ENCODE data around the gene GIMAP8.
"Not testable (repeated sequence)": the region's sequence is repeated elsewhere in the genome, so short reads cannot be mapped to it uniquely, and the experiment has no call there.

Gene GIMAP8

DNA sequence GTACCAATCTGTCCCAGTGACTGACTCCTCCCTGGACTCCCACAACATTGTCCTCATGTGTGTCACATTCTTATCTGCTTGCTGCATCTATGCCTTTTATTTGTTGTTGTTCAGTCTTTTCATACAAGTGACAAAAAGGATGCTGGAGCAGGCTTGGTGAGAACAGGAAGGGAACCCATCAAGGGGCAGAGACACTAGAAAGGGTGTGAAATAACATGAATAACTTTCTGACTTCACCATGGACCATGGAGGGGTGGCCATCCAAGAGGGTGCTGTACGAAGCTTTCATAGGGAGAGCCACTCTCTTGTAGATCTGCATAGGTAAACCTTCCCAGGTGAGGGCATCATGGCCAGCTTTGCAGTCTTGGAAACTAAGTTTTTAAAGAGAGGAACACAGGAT, 14.5 kb downstream of the GIMAP8 start:
- DNase-seq (ENCODE audit: low spot score), result no peak

DNA sequence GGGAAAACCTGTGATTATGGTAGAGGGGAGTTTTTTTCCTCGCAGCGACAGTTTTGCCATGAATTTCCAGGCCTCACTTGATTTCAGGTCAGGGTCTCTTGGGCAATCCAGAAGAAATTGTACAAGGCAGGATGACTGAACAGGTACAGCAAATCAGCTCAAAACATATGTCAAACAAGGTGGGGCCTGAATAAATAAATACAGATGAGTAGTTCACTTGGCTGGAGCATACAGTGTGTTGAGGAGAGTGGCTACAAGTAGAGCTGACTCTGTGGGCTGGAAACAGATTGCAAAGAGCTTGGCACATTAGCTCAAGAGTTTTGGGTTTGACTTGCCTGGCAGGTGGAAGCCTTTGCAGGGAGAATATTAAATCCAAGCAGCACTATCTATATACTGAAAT, 15.0 kb downstream of the GIMAP8 start:
- no peak for DNase-seq (ENCODE audit: low spot score)

DNA sequence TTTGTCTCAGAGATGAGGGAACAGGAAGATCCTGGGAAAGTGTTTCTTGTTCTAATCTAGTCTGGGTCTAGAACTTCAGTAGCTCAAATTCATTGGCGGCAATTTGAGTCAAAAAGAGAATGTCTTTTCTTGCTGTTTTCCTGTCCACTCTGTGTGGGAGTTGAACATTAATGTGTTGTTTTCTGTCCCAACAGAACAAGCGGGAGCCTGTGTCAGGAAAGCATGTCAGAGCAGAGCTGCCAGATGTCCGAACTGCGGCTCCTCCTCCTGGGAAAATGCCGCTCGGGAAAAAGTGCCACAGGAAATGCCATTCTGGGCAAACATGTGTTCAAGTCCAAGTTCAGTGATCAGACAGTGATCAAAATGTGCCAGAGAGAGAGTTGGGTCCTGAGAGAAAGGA, 16.0 kb downstream of the GIMAP8 start:
- DNase-seq (ENCODE audit: low spot score), result no peak

DNA sequence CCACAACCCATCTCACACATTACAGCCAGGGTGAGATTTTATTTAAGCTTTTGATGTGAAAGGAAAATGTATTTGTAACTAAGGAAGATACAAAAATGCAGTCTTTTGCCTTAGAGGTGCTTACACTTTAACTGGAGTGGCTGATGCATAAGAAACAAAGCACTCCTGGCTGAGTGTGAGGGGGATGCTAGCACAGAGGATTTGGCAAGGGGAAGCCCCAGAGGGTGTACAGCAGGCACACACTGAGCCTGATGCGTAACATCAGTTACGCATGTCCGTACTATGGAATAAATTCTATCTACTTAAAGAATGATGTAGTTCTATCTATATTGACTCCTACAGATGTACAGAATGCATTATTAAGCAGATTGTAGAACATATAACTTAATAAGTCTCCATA, 17.8 kb downstream of the GIMAP8 start:
- DNase-seq (ENCODE audit: low spot score), result no peak

DNA sequence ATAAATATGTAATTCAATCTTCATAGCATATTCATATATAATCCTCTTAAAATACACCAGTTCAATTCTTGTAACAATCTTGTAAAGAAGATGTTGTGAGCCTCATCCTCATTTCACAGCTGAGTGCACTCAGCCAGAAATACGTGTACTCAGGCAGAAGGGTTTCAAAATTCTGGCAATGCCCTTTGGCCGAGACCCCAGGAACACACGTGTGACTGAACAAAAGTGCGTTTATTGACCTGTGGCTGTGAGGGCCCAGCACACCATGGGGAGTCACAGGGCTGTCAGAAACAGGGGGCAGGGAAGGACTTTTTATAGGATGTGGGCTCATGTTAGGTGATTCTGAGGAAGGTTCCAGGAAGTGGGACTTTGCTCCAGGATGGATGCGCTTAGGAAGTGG, 21.5 kb downstream of the GIMAP8 start:
- no peak for DNase-seq (ENCODE audit: low spot score)

DNA sequence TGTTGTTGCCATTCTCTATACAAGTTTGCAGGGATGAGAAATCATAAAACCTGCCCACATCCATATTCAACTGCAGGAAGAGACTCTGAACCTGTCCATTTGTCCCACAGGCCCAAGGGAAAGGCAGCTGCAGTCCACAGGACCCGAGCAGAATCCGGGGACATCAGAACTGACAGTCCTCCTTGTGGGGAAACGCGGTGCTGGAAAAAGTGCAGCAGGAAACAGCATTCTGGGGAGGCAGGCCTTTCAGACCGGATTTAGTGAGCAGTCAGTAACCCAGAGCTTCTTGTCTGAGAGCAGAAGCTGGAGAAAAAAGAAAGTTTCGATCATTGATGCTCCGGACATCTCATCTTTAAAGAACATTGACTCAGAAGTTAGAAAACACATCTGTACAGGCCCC, 23.5 kb downstream of the GIMAP8 start:
- DNase-seq (ENCODE audit: low spot score), result no peak

DNA sequence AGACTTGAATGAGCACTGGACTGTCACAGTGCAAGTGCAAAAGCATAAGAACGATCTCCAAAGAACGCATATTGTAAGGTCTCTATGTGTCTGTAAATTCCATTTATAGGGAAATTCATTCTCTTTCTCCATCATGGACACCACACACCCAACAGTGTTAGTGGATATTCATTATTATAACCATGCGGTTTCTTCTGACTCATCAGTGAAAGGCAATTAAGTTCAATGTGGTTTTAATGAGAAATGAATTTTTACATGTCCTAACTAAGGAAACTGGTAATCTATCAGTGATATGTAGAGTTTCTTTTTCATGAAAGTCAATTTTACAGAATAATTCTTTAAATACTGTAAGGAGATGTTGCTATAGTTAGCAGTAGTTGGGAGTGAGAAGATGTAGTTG, 25.9 kb downstream of the GIMAP8 start:
- DNase-seq (ENCODE audit: low spot score), result no peak

DNA sequence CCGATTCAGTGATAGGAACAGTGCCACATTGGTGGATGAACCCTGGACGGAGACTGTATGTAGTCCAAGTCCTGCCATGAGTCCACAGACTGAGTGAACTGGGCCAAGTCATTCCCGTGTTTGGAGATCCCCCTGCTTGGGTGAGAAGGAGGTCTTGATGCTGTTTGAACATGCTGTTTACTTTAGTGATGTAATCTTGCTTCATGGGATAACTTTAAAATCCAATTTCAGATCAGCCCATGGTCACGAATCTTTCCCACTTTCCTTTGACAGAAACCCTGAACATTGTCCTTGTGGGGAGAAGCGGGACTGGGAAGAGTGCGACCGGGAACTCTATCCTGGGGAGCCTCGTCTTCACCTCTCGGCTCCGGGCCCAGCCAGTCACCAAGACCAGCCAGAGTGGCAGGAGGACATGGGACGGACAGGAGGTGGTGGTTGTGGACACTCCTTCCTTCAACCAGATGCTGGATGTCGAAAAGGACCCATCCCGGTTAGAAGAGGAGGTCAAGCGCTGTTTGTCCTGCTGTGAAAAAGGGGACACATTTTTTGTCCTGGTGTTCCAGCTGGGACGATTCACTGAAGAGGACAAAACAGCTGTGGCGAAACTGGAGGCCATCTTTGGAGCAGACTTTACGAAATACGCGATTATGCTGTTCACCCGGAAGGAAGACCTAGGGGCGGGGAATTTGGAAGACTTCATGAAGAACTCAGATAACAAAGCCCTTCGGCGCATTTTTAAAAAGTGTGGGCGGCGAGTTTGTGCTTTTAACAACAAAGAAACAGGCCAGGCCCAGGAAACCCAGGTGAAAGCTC, 26.6 kb downstream of the GIMAP8 start:
- no peak for DNase-seq (ENCODE audit: low spot score)

DNA sequence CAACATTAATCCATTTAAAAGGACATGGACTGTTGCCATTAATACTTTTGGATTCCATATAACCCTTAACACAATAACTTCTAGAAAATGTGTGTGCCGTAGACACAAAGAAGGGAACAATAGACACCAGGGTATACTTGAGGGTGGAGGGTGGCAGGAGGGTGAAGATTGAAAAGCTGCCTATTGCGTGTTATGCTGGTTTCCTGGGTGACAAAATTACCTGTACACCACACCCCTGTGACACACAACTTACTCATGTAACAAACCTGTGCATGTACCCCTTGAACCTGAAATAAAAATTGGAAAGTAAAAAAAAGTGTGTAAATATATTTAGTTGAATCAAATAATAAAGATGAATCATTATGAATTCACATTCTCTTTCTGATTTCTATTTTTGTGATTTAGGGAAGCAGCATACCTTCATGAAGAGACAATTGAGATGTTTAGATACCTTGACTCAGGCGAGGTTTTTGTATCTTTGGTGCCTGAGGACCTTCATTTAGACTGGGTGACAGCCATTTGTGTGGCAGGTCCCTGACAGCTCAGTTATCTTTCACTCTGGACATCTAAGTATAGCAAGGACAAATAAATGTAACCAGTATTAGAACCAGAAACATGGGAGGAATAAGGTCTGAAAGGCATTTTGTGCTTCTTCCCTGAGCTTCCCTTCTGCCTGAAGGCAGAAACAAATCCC, 28.7 kb downstream of the GIMAP8 start:
- no peak for DNase-seq (ENCODE audit: low spot score)

DNA sequence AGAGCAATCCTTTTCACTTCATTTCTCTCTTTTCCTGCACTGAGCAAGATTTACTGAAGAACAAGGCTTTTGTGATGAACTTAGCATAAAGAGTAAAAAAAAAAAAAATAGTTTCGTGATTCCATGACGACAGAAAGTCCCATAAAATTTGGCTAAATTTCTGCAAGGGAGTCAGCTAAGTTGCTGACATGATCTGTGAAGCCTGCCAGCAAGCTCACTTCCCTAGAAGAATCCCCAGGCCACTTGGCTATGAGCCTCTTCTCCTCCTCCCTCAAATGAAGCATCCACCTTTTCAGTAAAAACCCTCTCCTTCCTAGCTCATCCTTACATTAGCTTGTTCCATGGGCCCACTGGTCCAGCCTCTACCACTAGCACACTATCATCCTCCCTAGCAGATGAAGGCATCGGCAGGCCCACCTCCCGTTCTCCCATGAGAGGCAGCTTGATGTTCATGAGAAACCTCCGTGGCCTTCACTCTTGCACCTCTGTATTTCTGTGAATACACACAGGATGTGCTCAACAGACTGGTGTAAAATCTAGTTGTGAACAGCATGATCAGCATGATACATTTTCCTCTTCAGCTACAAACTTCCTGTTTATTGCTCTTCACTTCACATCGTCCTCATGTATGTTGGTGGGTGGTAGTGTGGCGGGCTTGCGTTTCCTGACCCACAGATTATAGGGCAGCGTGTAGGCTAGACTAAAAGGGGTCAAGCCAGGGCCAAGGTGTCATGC, 30.9 kb downstream of the GIMAP8 start:
- no peak for DNase-seq (ENCODE audit: low spot score)

DNA sequence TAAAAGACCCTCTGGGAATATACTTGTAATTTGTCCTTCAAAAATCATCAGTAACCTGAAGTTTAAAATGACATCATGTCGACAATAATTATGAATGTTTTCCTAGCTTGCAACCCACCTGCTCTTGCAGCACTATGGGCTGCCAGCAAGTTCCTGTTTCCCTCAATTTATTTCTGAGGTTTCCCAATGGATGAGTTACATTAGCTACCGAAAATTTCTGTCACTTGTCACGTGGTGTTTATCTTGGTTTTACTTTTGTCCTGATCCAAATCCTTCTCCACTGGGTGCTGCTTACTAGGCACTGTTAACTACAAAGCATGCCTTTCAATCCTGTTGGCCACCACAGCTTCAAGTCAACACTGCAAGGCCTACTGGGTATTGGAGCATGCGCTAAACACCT, 31.5 kb downstream of the GIMAP8 start:
- no peak for DNase-seq (ENCODE audit: low spot score)

DNA sequence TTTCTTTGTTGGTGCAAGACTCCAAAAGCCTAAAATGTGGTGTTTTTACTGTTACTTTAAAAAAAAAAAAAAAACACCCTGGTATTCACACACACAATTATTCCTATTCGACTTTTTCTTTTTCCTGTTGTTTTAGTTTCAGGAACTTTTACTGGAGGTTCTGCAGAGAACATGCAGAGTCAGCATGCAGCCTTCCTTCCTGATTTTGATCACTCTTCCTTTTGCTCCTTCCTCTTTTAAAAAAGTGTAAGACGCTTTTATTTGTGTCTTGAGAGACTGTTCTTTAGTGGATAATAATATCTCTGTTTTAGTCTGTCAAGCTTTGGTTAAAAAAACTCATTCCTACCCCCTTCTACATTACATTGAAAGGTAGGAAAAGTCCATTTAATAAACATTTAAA, 33.1 kb downstream of the GIMAP8 start:
- DNase-seq (ENCODE audit: low spot score), result not testable (repeated sequence)

DNA sequence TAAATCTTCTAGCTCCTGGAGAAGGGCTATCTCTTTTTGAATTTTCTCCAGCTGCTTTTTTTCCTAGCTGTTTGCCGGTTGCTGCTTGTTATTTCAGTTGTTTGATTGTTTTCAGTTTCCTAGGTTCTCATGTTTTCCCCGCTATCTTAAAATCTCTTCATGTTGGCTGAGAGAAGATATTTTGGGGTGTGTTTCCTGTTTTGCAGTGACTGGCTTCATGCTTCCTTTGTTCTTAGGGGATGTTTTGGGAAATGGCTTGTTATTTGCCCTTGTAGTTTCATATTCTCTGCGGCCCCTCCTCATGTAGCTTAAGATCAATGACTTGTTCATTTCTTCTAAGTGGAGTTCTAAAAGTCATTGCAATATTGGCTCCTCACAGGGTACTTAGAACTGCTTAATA, 33.6 kb downstream of the GIMAP8 start:
- DNase-seq (ENCODE audit: low spot score), result not testable (repeated sequence)

DNA sequence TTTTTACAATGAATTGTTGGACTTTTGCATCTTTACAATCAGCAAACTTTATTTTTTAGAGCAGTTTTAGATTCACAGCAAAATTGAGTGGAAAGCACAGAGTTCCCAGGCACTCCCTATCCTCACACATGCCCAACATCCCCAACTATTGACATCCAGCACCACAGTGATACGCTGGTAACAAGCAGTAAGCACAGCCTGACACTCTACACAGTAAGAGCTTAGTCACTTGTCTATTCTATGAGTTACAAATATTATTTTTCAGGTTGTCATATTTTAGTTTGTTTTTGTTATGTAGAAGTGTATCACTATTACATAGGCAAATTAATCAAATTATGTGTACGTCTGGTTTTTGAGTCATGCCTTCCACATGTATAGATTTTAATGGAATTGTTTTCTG, 37.2 kb downstream of the GIMAP8 start:
- no peak for DNase-seq (ENCODE audit: low spot score)

DNA sequence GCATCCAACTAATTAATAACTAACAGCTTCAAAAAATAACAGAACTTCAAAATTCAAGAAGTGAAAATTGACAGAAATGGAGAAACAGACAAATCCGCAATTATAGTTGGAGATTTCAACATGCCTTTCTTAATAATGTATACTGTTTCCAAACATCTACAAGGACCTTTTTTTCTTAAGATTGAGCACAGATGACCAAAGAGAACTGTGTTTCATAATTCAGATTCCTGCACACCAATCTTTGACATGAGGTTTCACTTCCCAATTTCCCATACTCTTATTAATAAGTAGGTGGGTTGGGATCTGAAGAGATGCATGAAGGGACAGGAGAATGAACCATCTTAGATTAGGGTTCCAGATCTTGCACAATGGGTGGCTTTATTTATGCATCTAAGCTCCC, 39.4 kb downstream of the GIMAP8 start:
- DNase-seq (ENCODE audit: low spot score), result no peak

DNA sequence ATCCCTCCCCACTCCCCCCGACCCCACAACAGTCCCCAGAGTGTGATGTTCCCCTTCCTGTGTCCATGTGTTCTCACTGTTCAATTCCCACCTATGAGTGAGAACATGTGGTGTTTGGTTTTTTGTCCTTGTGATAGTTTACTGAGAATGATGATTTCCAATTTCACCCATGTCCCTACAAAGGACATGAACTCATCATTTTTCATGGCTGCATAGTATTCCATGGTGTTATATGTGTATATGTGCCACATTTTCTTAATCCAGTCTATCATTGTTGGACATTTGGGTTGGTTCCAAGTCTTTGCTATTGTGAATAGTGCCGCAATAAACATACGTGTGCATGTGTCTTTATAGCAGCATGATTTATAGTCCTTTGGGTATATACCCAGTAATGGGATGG, 43.0 kb downstream of the GIMAP8 start:
- DNase-seq (ENCODE audit: low spot score), result not testable (repeated sequence)

DNA sequence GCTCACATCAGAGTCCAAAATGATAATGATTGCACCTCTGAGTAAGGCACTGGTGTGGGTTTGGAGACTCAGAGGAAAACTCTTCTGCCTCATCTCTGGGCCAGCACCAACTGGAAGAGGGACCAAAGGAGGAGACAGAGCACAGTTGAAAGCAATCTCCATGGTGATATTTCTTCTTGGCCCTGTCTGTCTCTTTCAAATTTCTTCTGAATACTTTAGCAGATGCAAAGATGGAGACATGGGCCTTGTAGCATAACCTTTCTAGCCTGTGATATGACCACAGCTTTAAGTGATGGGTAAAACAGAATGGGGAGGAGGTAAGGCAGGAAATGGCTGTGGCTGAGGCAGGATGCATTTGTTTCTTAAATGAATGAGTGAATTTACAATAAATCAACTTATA, 52.1 kb downstream of the GIMAP8 start:
- DNase-seq (ENCODE audit: low spot score), result no peak

DNA sequence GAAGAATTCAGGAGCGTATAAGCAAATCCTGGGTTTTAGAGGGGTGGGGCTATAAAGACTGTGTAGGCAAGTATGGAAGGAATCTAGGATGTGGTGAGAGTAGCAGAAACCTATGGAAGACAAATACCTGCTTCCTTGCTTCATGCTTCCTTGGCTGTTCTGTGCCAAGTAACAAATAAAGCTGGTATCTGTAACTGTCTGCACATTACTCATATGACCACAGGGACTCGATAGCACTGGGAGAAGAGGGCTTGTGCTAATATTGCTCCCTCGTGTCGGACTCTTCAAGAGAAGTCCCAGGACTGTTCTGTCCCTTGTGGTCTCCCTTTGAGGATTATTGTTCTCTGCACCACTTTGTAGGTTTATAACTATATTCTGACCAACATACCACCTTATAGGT, 52.7 kb downstream of the GIMAP8 start:
- DNase-seq (ENCODE audit: low spot score), result no peak

DNA sequence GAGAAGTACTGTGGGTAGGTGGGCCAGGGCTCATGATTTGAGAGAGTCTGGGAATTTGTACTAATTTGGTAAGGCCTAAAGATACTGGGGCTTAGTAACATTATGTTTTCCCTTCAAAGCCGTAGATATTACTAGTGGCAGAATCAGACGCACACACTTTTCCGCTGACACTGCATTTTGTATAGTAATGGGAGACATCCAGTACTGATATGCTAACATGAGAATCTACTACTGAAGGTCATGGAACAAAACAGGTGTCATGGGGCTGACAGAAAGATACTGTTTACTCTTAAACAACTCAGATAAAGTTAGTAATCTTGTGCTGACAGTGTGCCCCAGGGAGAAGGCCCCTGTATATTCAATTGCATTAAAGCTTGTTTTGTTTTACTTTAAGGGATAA, 53.2 kb downstream of the GIMAP8 start:
- DNase-seq (ENCODE audit: low spot score), result no peak

DNA sequence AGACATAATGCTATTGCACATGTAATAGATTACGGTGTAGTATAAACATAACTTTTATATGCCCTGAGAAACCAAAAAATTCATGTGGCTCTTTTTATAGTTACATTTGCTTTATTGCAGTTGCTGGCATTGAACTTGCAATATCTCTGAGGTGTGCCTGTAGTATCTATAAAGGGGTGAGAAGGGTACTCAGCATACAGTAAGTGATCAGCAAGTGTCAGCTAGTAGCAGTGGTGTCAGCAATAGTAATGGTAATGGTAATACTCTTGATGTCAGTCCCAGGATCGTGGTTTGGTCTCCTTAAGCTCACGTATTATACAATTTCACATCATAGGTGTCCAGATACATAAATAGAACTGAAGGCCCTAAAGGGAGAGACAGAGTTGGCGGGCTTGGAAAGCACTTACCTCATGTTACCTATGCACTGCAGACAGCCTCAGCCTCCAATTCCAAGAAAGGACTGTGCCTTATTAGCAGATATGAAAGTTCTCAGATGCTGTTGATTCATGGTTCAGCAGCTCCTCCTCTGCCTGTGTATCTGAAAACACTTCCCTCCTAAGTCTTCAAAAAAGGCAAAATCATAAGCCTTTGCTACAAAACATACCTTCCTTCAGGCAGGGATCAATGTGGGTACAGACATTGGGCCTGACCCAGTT, 57.6 kb downstream of the GIMAP8 start:
- DNase-seq (ENCODE audit: low spot score), result no peak

DNA sequence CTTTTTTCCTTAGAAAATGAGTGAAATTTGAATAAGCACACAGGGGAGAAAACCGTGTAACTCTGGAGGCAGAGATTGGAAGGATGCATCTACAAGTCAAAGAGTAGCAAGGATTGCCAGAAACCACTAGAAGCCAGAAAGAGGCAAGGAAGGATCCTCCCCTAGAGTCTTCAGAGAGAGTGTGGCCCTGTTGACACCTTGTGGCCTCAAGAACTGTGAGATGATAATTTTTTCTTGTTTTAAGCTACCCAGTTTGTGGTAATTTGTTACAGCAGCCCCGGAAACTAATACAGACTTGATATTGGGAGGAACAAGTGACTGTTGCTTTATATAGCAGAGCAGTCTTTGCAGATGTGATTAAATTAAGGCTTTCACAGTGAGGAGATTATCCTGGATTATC, 60.6 kb downstream of the GIMAP8 start:
- DNase-seq (ENCODE audit: low spot score), result no peak

DNA sequence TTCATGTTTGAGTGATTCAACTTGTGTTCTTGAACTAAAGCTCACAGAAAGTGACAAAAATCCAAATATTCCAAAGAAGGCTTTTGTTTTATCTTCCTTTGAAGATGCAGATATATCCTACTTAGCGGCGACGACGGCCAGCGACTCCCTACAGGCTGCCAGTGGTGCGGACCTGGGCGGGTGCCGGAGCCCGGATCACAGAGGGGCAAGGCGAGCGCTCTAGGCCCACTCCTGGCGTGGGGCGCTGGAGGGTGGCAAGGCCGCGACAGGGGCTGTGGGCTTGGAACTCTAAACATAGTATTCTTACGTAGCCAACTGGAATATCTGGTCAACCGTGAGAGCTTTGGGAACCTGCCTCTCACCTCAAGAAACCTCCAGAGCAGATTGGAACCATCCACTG, 63.3 kb downstream of the GIMAP8 start:
- no peak for DNase-seq (ENCODE audit: low spot score)

Data from HuH-7 (cell line).